MV-4-11 (cell line): ENCODE measurements around the gene BCO1.
A peak's percentile ranks its signal among the peaks of the same experiment; 100 is the strongest.

Source experiments
- DNase-seq: peaks from one replicate; lab custom pipeline; 2025; lab: John Stamatoyannopoulos, UW

BCO1 gene

GRCh38 chr16:81232740-81233367 is 5.6 kb upstream of the BCO1 start:
- DNase-seq = no peak

DNA sequence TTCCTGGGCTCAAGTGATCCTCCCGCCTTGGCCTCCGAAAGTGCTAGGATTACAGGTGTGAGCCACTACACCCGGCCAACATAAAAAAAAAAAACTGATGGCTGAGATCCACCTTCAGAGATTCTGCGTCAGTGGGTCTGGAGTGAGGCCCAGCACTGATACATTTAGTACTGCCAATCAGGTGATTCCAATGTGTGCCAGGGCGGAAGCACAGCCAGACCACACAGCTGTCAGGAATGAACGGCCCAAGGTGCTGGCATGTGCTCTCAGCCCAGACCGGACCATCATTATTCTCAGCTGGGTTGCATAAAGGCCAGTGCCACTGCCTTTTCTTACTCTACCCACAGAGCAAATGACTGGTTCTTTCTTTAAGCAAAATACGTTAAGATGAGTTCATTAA is 1.2 kb upstream of the BCO1 start:
- no peak for DNase-seq

GRCh38 chr16:81237942-81238295 is 570 bp upstream of the BCO1 start:
- no peak for DNase-seq

GRCh38 chr16:81239367-81240121 is 1.1 kb downstream of the BCO1 start:
- DNase-seq = no peak

DNA sequence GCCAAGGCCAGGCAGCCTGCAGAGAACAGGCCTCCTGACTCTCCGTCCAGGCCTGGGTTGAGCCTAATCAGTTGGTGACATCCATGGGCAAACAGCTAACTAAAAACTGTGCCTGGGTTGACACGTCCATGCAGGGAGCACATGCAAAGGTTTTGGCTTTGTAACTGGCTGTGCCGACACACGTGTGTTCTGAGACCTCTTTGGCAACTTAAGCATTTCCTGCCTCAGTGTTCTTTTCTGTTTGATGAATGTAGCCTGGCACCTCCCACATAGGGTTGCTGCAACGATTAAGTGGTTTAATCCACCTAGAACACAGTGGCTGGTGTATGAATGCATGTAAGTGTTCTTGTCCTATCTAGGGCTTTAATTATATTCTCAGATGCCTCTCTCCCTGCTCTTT is 3.2 kb downstream of the BCO1 start:
- DNase-seq = no peak

DNA sequence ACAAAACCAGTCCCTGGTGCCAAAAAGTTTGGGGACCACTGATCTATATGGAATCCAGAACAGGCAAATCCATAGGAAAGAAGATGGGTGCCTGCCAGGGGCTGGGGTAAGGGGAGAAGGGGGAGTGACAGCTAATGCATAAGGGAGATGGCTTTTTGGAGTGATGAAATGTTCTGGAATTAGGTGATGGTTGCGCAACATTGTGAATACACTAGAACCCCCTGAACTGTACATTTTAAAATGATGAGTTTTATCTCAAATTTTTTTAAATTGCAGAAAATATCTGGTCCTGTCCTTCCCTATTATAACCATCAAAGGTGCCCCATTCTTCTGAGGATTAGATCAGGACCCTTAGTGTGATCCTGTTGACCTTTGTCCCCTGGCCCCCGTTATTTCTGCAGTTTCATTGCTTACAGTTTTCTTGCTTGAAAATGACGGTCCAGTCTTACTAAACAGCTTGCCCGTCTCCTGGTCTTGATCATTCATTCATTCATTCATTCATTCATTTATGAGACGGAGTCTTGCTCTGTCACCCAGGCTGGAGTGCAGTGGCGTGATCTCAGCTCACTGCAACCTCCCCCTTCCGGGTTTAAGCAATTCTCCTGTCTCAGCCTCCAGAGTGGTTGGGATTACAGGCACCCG is 4.6 kb downstream of the BCO1 start:
- no peak for DNase-seq

DNA sequence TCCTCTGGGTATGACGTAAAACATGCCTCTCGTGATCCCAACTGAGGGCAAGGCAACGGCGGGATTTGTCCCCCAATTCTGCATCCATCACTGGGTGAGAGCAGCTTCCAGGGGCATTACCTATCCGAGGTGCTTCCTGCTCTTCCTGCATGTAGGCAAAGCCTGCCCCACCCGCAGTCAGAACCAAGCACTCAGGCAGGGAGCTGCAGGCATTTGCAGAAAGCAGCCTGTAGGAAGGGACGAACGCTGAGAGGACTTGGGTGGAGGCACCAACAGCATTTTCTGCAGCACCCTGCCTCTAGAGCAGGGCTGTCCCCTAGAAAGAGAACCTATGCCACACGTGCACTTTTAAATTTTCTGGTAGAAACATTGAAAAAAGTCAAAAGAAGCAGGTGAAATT is 5.5 kb downstream of the BCO1 start:
- no peak for DNase-seq

DNA sequence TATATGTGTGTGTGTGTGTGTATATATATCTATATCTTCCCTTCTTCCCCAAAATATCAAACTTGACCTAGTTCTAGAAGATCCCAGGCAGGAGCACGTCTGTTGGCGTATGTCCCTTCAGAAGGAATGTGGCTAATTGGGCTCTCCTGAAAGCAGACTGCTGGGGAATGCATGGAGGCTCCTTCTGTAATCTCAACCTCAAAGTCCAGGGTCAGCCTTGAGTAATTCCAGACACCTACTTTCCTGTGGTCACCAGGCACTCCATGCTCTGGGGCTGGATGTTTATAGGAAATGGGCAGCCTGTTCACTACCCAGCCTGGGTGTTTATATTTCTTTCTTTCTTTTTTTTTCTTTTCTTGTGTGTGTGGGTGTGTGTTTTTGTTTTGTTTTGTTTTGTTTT is 13.4 kb downstream of the BCO1 start:
- no peak for DNase-seq

DNA sequence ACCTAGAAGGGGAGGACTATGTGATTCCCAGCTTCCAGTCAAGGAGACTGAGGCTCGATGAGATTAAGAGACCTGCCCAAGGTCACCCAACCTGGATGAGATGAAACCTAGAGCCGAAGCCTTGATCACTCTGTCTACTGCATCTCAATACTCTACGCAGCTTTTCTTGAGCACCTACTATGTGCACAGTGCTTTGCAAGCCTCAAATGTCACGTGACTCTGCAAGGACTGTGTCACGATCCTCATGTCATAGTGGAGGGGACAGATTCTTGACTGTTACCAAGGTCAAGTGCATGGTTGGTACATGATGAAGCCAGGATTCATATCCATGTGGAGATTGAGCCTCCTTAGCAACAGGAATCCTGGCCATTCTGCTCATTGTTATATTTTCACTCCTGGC is 14.7 kb downstream of the BCO1 start:
- no peak for DNase-seq

DNA sequence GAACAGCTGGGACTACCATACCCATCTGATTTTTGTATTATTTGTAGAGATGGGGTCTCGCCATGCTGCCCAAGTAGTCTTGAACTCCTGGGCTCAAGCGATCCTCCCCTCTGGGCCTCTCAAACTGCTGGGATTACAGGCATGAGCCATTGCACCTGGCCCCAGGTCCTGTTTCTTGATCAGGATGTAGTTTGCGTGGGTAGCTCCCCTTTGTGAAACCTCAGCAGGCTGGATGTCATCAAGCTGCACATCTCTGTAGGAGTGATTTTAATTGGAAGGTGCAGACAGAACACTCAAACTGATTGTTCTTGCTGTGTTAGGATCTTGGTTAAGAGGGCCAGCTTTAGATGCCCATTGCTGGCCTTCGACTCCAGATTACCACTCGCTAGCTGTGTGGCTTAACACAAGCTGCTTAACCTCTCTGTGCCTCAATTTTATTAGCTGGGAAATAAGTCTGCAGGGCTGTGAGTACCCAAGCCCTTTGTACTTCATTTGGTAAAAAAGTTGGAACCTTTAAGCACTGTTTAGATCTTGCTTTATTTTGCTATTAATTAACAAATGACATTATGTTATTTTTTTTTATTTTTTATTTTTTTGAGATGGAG is 16.5 kb downstream of the BCO1 start:
- no peak for DNase-seq

DNA sequence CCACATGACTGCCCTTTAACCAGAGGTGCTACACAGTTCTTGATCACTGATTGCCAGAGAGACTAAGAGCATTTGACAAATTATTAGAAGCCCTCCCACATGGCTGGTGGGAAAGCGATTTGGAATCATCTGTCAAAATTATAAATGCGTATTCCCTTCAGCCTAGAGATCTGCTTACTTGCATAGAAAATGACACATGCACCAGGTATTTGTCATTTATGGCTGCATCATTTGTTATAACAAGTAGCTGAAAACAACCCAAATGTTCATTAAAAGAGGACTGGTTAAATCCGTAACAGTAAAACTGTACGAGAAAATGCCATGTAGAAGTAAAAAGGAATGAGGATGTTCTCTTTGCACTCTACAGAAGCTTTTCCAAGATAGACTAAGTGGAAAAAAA is 21.4 kb downstream of the BCO1 start:
- no peak for DNase-seq

DNA sequence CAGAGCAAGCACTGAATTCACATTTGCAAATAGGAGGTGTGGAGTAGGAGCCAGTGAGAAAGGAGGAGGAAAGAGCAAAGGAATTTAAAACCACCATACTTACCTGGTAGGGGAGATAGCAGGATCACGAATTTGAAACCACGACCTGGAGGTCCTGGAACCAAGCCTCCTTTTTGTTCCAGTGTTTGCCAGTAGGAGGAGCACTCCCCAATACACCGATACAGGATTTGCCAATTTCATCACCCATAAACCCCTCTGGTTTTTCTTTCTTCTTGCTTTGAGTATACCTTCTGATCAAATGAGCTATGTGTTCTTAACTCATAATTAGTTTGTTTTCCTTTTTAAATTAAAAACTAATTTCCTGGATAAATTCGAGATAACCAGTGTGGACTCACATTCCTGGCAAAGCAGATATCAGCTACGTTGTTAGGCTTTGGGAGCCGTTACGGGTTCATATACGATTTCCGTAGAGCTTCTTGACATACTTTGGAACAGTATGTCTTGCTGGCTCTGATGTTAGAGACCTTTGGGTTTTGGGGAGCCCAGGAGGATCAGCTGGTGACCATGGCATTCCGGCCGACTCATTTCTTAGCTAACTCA is 22.7 kb downstream of the BCO1 start:
- no peak for DNase-seq

GRCh38 chr16:81263470-81264220 is 25.2 kb downstream of the BCO1 start:
- DNase-seq = no peak

GRCh38 chr16:81264386-81264785 is 25.9 kb downstream of the BCO1 start:
- DNase-seq = no peak

DNA sequence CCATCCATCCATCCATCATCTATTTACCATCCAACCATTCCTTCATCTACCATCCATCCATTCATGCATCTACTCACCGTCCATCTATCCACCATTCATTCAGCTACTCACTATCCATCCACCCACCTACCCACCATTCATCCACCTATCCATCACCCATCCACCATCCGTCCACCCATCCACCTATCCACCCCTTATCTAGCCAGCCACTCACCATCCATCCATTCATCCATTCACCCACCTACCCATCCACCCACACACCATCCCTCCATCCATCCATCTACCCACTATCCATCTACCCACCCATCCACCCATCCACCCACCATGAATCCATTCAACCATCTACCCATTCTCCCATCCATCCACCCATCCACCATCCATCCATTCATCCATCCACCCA is 26.6 kb downstream of the BCO1 start:
- no peak for DNase-seq

GRCh38 chr16:81265658-81266451 is 27.4 kb downstream of the BCO1 start:
- DNase-seq = no peak

DNA sequence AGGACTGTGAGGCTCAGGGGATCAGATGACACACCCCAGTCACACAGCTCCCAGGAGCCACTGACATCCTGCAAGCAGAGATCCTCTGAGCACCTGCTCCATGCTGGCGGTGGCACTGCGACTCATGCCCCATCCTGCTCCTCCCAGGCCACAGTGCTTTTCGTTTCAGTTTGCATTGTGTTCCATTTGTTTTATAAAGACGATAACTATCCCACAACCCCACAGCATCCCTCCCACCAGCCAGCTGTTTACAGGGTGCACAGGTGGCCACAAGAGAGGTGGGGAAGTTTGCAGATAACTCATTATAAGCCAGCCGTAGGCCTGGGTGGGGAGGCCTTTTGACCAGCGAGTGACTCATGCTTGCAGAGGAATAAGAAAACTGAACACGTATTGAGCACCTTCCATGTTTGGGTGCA is 28.2 kb downstream of the BCO1 start:
- peak; percentile 19 for DNase-seq

- no peak for DNase-seq
Observed at GRCh38 chr16:81268509-81268908, 30.0 kb downstream of the BCO1 start.

DNA sequence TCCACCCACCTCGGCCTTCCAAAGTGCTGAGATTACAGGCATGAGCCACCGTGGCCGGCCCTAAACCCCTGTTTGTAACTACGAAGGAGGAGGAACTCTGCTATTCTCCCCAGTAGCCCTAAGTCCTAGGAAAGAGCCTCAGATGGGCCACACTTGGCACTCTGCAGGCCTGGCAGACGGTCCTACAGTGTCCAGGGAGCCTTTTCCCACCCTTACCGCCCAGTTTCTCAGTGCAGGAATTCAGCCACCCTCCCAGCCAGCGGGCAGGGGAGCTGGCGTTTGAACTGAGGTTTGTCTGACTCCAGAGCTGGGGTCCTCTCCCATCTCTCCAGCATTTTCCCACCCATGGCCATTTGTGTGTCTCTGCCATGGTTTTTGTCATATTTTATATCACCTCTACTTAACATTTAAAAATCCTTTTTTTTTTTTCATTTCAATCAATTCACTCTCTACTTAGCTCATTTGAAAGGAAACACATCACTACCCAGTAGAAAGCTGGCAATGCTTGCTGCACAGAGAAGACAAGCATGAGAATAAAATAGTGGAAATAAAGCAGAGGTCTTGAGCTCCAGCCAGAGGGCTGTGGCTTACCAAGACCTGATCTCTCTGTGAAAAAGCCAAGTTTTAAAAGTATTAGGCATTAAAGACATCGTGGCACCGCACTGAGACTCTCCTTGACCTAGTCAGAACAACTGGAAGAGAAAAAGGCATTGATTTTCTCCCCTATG is 34.9 kb downstream of the BCO1 start:
- no peak for DNase-seq

GRCh38 chr16:81275064-81275532 is 36.6 kb downstream of the BCO1 start:
- DNase-seq = no peak
